Stimulated activated CD4-positive, alpha-beta T cell treated with anti-CD3 and anti-CD28 coated beads, TNF-alpha, amount 100 ng/mL, for 1 hour (primary cell): ENCODE data around the gene CSNK2A1.
"Not testable (repeated sequence)": the region's sequence is repeated elsewhere in the genome, so short reads cannot be mapped to it uniquely, and the experiment has no call there.

Source experiments
- DNase-seq, 3 donors: peaks; one replicate each; pipeline ENCODE4 v3.0.0-alpha.2; 2020; ENCODE audit warnings: low read depth in 3 of 3, low spot score in 1 of 3

Gene CSNK2A1

DNA sequence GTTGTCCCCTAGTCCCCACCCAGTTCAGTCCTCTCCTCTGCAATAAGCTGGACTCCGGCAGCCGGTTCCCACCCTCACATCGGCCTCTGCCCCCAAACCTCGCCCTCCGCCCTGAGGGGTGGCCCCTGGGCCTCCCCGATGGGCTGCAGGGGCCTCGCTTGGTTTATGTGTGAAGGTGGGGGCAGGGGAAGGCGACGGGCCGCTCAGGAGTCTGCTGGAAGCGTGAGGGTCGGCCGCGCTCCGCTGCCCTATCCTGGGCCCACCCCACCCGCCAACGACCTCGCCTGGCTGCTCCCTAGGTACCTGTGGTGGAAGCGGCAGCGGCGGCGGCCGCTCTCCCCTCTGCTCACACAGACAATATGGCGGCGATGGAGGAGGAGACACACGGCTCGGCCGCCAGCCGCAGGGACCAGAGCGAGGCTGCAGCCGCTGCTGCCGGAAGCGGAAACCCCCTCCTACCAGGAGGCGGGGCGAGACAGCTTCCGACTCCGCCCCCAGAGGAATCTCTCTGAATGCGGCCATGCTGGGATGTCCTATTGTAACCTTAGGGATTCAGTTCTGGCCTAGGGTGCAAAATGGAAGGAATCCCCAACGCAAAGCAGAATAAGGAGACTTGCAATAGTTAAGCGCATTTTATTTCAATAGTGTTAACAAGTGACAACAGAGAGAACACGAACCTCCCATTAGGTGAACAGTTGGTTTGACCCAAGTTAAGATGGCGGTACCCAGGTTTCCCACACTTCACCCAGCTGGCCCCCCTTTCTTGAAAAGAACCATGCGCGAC is at the start of gene CSNK2A1:
Gene CSNK2A1 (minus strand): TSS at position 422 of the 784 bp plus-strand sequence. CDS start 35,239 bp downstream, outside the sequence.
- peak; percentile 90 to 94 (median 93) for DNase-seq

DNA sequence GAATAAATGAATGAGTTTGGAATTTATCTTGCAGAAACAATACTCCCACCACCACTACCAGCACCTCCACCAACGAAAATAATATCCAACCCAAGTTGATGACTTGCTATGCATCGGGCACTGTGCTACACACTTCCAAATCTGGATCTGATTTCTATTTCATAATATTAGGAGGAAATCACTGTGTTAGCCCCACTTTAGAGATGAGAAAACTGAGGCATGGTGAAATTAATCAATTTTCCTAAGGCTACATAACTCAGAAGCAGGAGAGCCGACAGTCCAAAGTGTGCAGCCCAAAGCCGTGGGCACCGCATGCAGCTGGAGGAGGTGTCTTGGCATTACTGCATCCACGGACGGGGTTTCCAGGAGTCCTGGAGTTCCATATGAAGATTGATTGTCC is 48.9 kb upstream of the CSNK2A1 start:
- DNase-seq, result no peak

- no peak for DNase-seq
Observed at GRCh38 chr20:591941-592340, 48.4 kb upstream of the CSNK2A1 start.

- DNase-seq, result no peak
Observed at GRCh38 chr20:588932-589672, 45.5 kb upstream of the CSNK2A1 start.

GRCh38 chr20:588476-588875 is 44.9 kb upstream of the CSNK2A1 start:
- DNase-seq, result no peak

DNA sequence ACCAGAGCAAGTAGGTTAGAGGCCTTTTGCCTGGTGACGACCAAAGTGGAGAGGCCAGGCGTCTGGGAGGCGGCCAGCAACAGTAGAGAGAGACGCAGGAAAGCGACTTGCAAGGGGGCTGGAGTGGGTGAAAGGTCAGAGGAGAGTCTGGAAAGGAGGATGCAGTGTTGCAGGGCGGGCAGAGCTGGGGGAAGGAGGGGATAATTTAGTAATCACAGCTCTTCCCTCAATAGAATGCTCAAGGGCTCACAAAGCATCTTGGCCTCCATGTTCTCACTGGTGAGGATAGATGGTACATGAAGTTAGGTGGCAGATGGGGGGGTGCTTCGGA is 41.3 kb upstream of the CSNK2A1 start:
- DNase-seq, result no peak

DNA sequence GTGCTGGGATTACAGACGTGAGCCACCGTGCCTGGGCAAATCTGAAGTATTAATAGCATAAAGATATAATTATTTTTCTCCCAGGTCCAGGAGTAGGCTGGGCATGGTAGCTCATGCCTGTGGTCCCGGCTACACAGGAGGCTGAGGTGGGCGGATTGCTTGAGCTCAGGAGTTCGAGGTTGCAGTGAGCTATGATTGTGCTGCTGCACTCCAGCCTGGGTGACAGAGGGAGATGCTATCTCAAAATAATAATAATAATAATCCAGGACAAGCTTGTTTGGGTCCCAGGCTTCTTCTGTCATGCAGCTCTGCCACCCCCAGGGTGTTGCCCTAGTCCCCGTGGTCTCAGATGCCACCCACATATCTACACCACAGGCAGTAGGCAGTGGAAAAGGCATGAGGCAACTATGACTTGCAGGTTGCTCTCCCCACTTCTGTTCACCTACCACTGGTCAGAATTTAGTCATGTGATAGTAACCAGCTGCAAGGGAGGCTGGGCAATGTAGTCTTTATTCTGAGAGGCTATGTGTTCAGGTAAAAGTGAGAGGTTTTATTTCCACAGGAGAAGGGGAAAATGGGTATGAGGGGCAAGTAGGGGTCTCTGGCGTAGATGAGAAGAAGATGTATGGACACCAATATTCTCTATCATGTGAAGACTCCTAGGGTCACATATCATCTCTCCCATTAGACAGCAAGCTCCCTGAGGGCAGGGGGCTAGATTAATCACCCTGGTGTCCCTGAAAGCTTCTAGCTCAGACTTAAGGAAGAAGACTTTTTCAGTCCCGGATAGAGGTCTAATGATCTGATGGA is 40.8 kb upstream of the CSNK2A1 start:
- no peak for DNase-seq

DNA sequence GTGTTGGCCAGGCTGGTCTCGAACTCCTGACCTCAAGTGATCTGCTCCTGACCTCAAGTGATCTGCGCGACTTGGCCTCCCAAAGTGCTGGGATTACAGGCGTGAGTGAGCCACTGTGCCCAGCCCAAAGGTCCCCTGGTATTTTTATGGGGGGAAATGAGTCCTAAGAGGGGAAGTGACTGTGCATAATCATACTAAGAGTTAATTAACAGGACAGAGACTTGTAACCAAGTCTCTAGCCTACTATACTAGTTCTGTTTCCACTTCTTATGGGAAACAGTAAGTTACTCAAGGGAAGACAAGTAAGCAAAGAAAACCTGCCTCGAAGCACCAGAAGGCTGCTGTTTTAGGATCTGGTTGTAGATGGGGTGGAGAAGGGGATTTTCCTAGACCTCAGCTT is 38.6 kb upstream of the CSNK2A1 start:
- DNase-seq, result no peak

DNA sequence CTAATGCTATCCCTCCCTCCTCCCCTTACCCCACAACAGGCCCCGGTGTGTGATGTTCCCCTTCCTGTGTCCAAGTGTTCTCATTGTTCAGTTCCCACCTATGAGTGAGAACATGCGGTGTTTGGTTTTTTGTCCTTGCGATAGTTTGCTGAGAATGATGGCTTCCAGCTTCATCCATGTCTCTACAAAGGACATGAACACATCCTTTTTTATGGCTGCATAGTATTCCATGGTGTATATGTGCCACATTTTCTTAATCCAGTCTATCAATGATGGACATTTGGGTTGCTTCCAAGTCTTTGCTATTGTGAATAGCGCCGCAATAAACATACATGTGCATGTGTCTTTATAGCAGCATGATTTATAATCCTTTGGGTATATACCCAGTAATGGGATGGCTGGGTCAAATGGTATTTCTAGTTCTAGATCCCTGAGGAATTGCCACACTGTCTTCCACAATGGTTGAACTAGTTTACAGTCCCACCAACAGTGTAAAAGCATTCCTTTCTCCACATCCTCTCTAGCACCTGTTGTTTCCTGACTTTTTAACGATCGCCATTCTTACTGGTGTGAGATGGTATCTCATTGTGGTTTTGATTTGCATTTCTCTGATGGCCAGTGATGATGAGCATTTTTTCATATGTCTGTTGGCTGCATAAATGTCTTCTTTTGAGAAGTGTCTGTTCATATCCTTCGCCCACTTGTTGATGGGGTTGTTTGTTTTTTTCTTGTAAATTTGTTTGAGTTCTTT is 35.5 kb upstream of the CSNK2A1 start:
- DNase-seq, result not testable (repeated sequence)

DNA sequence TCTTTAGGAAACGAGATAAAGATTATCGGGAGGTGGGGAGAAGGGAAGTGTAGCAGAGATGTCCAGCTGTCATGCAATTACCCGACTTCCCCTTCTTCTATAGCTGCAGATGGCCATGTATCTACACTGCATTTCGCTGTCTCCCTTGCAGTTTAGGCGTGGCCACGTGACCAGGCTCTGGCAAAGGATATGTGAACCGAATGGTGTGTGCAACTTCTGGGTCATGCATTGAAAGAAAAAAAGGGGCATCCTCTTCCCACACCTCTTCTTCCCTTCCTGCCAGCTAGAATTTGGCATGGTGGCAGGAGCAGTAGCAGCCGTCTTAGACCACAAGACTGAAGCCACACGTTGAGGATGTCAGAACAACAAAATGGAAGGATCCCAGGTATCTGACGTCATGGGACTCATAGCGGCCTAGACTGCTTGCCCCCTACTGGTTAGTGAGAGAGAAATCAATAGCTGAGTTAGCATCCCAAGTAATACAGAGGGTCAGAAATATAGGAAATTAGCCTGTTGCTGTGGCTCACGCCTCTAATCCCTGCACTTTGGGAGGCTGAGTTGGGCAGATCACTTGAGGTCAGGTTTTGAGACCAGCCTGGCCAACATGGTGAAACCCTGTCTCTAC is 33.7 kb upstream of the CSNK2A1 start:
- DNase-seq, result no peak

- no peak for DNase-seq
Observed at GRCh38 chr20:576156-576555, 32.6 kb upstream of the CSNK2A1 start.

GRCh38 chr20:575230-575629 is 31.6 kb upstream of the CSNK2A1 start:
- no peak for DNase-seq

DNA sequence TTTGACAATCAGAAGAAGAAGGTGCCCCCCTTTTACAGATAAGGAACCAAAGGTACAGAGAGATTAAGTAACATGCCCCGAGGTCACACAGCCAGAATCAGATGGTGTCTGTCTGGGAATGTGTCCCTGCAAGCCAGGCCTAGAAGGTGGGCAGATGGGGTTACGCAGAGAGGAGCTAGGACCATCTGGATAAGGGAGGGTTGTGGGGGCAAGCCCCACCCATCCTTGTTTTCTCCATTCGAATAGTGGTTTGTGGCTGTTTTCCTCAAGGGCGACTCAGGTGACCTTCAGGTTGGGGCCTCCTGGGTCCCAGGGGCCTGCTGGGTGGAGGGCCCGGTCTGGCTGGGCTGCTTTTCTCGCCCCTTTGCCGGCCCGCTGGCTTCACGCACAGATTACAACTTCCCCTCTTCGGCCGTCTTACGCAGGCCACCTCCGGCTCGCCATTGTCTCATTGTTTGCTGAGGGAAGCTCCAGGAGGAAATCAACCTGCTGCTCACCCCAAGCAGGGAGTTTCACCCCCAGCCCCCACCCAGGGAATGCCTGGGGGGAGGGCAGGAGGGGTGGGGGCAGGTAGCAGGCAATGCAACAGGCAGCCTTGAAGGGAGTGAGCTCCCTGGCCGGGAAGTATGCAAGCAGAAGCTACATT is 30.8 kb upstream of the CSNK2A1 start:
- no peak for DNase-seq

DNA sequence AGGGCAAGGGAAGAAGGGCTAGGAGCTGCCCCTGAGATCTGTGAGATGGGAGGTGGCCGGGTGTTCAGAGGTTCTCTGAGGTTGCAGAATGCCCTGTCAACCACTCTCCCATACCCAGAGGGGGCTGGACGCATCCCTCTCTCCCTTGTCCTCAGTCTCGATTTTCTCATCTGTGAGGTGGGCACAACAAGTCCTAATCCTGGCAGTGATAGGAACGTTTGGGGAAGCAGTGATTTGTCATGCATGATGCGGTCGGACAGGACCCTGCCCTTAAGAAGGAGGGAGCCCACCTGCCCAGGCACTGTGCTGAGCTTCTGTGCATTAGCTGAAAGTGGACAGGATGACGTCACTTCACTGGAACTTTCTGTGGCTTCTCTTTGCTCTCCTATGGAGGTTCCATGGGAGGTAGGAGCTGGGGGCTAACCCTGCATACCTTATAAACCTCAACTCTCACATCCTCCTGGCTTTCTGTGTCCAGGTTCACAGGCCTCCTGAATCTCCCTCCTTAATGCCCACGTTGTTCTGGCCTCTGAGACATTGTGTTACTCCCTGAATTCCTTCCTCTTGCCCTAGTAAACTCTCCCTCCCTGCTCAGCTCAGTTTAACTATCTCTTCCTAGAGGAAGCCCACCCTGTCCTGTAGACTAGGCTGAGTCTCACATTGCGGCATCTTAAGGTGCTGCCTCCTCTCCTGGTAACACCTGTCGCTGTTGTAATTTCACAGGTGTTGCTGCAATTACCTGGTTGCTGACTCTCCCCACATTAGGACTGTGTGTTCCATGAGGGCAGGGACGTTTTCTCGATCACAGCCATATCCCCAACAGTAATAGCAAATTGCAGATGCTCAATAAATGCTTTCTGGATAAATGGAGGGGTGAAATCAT is 30.1 kb upstream of the CSNK2A1 start:
- no peak for DNase-seq

DNA sequence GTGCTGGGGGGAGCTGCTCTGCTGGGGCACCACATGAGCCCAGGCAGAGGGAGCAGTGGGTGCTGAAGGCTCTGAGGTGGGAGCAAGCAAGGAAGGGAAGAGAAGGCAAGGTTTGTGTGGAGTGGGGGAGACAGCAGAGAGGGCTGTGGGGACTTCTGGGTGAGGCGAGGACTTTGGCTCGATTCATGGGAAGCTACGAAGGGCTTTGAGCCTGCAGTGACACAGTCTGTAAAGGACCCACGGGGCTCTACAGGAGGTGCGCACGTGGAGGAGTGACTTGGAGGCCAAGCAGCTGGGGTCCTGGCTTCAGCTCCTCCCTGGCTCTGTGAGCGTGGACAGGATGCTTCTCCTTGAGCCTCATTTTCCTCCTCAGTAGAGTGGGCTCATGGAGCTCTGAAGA is 29.1 kb upstream of the CSNK2A1 start:
- DNase-seq, result no peak

GRCh38 chr20:571754-572441 is 28.3 kb upstream of the CSNK2A1 start:
- no peak for DNase-seq

DNA sequence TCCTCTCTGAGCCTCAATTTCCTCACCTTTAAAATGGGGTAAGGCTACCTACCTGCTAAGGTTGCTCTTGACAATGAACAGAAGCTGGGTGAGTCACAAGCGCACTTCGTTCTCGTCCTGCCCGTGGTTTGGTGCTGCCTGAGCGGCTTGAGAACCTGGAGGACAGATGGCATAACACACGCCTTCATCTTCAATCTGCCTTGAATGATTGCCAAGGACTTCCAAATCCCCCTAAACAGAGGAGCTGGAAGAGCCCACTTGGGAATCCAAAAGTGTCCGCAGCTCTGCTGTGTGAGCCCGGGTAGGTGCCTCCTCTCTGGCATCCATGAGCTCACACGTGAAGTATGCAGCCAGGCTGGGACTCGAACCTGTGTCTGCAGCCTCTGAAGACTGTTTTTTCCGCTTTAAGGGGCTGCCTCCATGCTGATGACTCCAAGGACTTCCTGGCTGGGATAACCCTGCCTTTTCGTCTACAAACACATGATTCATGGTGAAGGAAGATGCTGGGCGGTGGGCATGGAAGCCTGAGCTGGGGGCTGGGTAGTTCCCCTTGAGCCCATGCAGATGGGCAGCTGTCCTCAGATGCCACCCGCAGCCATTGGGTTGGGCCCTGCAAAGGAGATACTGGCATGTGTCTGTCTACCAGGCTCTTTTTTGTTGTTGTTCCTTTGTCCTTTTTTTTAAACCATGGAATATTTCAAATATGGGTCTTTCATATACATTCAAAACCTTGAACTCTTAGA is 25.3 kb upstream of the CSNK2A1 start:
- DNase-seq, result no peak

- no peak for DNase-seq
Observed at GRCh38 chr20:568097-568652, 24.6 kb upstream of the CSNK2A1 start.
